H1 (cell line): ENCODE results near the gene LCOR. TPM values are rescaled to one million over a fixed set of nuclear protein-coding genes. Genes with fewer than 3 reads are reported as not detected.

Experiments
- CTCF ChIA-PET: fragments of 300-600 bp; sonication (Branson Sonifier 250); formaldehyde crosslinking; loops from one replicate; lab custom pipeline; 2021; ENCODE audit not compliant: partially characterized antibody; lab: Charles Lee
- POLR2A ChIA-PET: fragments of 300-600 bp; sonication (Branson Sonifier 250); formaldehyde crosslinking; loops from one replicate; lab custom pipeline; 2021; ENCODE audit warnings: inconsistent platforms; ENCODE audit not compliant: partially characterized antibody; lab: Charles Lee
- DNase-seq, 2 experiments: peaks; one replicate each; pipeline versions ENCODE4 v3.0.0 to v3.0.0-alpha.2; 2010 to 2022; ENCODE audit warnings: low spot score in 2 of 2, low read depth in 1 of 2, mixed read lengths in 1 of 2
- FAIRE-seq: peaks from 2 replicates; lab custom pipeline; 2011; peaks lifted over from hg19 to GRCh38; lab: Jason Lieb, UNC
- H2AFZ ChIP-seq: 2 replicates; pipeline ENCODE4 v1.8.1; 2012; ENCODE audit warnings: low read length, inconsistent platforms
- H2AK5ac ChIP-seq: 2 replicates; pipeline ENCODE4 v1.6.1; 2013; ENCODE audit warnings: low read depth, low read length
- H2BK120ac ChIP-seq: replicated peaks from 2 replicates; pipeline ENCODE3; 2013; ENCODE audit warnings: low read depth, low read length, inconsistent platforms
- H2BK12ac ChIP-seq: 2 replicates; pipeline ENCODE4 v1.6.1; 2013; ENCODE audit warnings: low read depth, low read length
- H2BK15ac ChIP-seq: 2 replicates; pipeline ENCODE4 v1.6.1; 2013; ENCODE audit warnings: low read length
- H2BK20ac ChIP-seq: 2 replicates; pipeline ENCODE4 v1.6.1; 2013; ENCODE audit warnings: low read length
- H2BK5ac ChIP-seq: 2 replicates; pipeline ENCODE4 v1.6.1; 2013; ENCODE audit warnings: low read depth, low read length
- H3K14ac ChIP-seq: 2 replicates; pipeline ENCODE4 v1.6.1; 2013; ENCODE audit warnings: inconsistent platforms; ENCODE audit not compliant: insufficient read length
- H3K18ac ChIP-seq: 2 replicates; pipeline ENCODE4 v1.6.1; 2013; ENCODE audit warnings: low read length; ENCODE audit errors: extremely low read depth
- H3K23ac ChIP-seq: 2 replicates; pipeline ENCODE4 v1.6.1; 2013; ENCODE audit warnings: inconsistent platforms; ENCODE audit not compliant: insufficient read length
- H3K23me2 ChIP-seq: 2 replicates; pipeline ENCODE4 v1.6.1; 2013; ENCODE audit warnings: low read depth, low read length
- H3K27ac ChIP-seq: 2 replicates; pipeline ENCODE4 v1.6.1; 2011; ENCODE audit warnings: low read depth, low read length, inconsistent platforms
- H3K27me3 ChIP-seq, 4 experiments: replicated peaks in 1 of 4; 1 replicate in 1 of 4; 2 replicates in 3 of 4; pipeline versions ENCODE4 v1.6.1 to v1.8.1; 2011 to 2013; ENCODE audit warnings: low read length in 3 of 4, mild to moderate bottlenecking in 3 of 4, inconsistent platforms in 2 of 4, mixed read lengths in 2 of 4, moderate library complexity in 1 of 4; ENCODE audit not compliant: control insufficient read depth in 3 of 4, insufficient read depth in 3 of 4; ENCODE audit errors: extremely low read depth in 1 of 4
- H3K36me3 ChIP-seq, 4 experiments: 2 replicates each; pipeline versions ENCODE4 v1.6.1 to v1.8.1; 2011 to 2013; ENCODE audit warnings: mild to moderate bottlenecking in 4 of 4, low read length in 3 of 4, moderate library complexity in 2 of 4, control low read depth in 1 of 4, inconsistent platforms in 1 of 4; ENCODE audit not compliant: insufficient read depth in 4 of 4, control insufficient read depth in 2 of 4
- H3K4ac ChIP-seq: replicated peaks from 2 replicates; pipeline ENCODE3; 2013; ENCODE audit warnings: low read length, low read depth, mixed read lengths, inconsistent platforms; ENCODE audit not compliant: insufficient read length
- H3K4me1 ChIP-seq, 4 experiments: replicated peaks in 1 of 4; 1 replicate in 1 of 4; 2 replicates in 3 of 4; pipeline versions ENCODE4 v1.6.1 to v1.8.1; 2011 to 2013; ENCODE audit warnings: low read length in 3 of 4, inconsistent platforms in 2 of 4, mixed read lengths in 1 of 4; ENCODE audit not compliant: insufficient read depth in 4 of 4, control insufficient read depth in 3 of 4
- H3K4me2 ChIP-seq, 2 experiments: 2 replicates each; pipeline versions ENCODE4 v1.6.1 to v1.8.1; 2011 to 2013; ENCODE audit warnings: low read depth in 2 of 2, low read length in 2 of 2, control low read depth in 1 of 2, inconsistent platforms in 1 of 2, mild to moderate bottlenecking in 1 of 2; ENCODE audit not compliant: insufficient read depth in 1 of 2
- H3K4me3 ChIP-seq, 4 experiments: fragments of 200-600, 300-600 bp in 1 of 4; sonication (generic), shearing (Covaris generic), sonication (Bioruptor Twin) in 1 of 4; 2 replicates each; pipeline versions ENCODE4 v1.5.1 to v1.8.1; 2011 to 2016; ENCODE audit warnings: low read length in 4 of 4, low read depth in 3 of 4, control low read depth in 2 of 4, inconsistent platforms in 2 of 4, mild to moderate bottlenecking in 2 of 4, mixed read lengths in 1 of 4, moderate library complexity in 1 of 4; ENCODE audit not compliant: insufficient read depth in 2 of 4; ENCODE audit errors: extremely low read depth in 1 of 4
- H3K56ac ChIP-seq: replicated peaks from 2 replicates; pipeline ENCODE3; 2013; ENCODE audit warnings: low read depth, mild to moderate bottlenecking, mixed read lengths, low read length, inconsistent platforms; ENCODE audit not compliant: insufficient read length
- H3K79me1 ChIP-seq: 2 replicates; pipeline ENCODE4 v1.6.1; 2013; ENCODE audit warnings: low read depth, low read length, control low read depth
- H3K79me2 ChIP-seq, 2 experiments: 2 replicates each; pipeline versions ENCODE4 v1.6.1 to v1.8.1; 2012 to 2013; ENCODE audit warnings: low read length in 2 of 2, mild to moderate bottlenecking in 2 of 2, inconsistent platforms in 1 of 2; ENCODE audit not compliant: insufficient read depth in 2 of 2, control insufficient read depth in 1 of 2
- H3K9ac ChIP-seq, 4 experiments: replicated peaks in 1 of 4; 1 replicate in 1 of 4; 2 replicates in 3 of 4; pipeline versions ENCODE4 v1.6.1 to v1.8.1; 2011 to 2013; ENCODE audit warnings: low read depth in 3 of 4, low read length in 3 of 4, control low read depth in 2 of 4, mild to moderate bottlenecking in 2 of 4, moderate library complexity in 2 of 4, inconsistent platforms in 1 of 4; ENCODE audit errors: extremely low read depth in 1 of 4
- H3K9me3 ChIP-seq, 2 experiments: 2 replicates each; pipeline versions ENCODE4 v1.6.1 to v1.8.1; 2012 to 2013; ENCODE audit warnings: mild to moderate bottlenecking in 2 of 2, moderate library complexity in 2 of 2, control low read depth in 1 of 2, inconsistent platforms in 1 of 2, low read depth in 1 of 2, low read length in 1 of 2, mixed read lengths in 1 of 2; ENCODE audit not compliant: insufficient read depth in 2 of 2
- H4K20me1 ChIP-seq, 2 experiments: replicated peaks in 1 of 2; 2 replicates each; pipeline versions ENCODE3 to v1.8.1; 2011 to 2013; ENCODE audit warnings: inconsistent platforms in 2 of 2, low read length in 2 of 2, mild to moderate bottlenecking in 1 of 2; ENCODE audit not compliant: insufficient read depth in 2 of 2, control insufficient read depth in 1 of 2
- H4K5ac ChIP-seq: 2 replicates; pipeline ENCODE4 v1.6.1; 2013; ENCODE audit warnings: low read length, low read depth, mixed read lengths, inconsistent platforms; ENCODE audit not compliant: insufficient read length
- H4K8ac ChIP-seq: 2 replicates; pipeline ENCODE4 v1.8.0; 2013; ENCODE audit warnings: mild to moderate bottlenecking, moderate library complexity, low read length, inconsistent platforms; ENCODE audit not compliant: insufficient read depth; ENCODE audit errors: extremely low read depth
- H4K91ac ChIP-seq: replicated peaks from 2 replicates; pipeline ENCODE3; 2013; ENCODE audit warnings: low read length, mixed read lengths, inconsistent platforms; ENCODE audit not compliant: insufficient read length
- ASH2L ChIP-seq: fragments of 200-600, 300-600 bp; sonication (generic); IDR thresholded peaks from one replicate; pipeline ENCODE4 v1.7.1; 2017; ENCODE audit warnings: low read length
- CBX5 ChIP-seq: fragments of 300-800, 300-1000 bp; sonication (generic); IDR thresholded peaks from 2 replicates; pipeline ENCODE4 v1.7.1; 2016; ENCODE audit warnings: antibody characterized with exemption, low read length, low read depth
- CBX8 ChIP-seq: fragments of 300-800, 300-1000 bp; sonication (generic); IDR thresholded peaks from 2 replicates; pipeline ENCODE4 v1.7.1; 2016; ENCODE audit warnings: low read depth, low read length, borderline replicate concordance
- CTBP2 ChIP-seq: IDR thresholded peaks from 2 replicates; pipeline ENCODE4 v1.7.0; 2011; ENCODE audit warnings: borderline replicate concordance, mild to moderate bottlenecking, moderate library complexity, mixed read lengths, low read length; ENCODE audit not compliant: insufficient read depth, insufficient read length
- EZH2 ChIP-seq: fragments of 200-600 bp; sonication (generic); IDR thresholded peaks from 2 replicates; pipeline ENCODE4 v1.7.1; 2012; ENCODE audit warnings: low read depth, mild to moderate bottlenecking, moderate library complexity, low read length, inconsistent platforms; ENCODE audit not compliant: severe bottlenecking
- PHF8 ChIP-seq: fragments of 200-600 bp; sonication (generic); conservative IDR thresholded peaks from 2 replicates; pipeline ENCODE4 v1.7.1; 2012; ENCODE audit warnings: low read depth, mild to moderate bottlenecking, inconsistent platforms, low read length, moderate library complexity
- SP1 ChIP-seq: IDR thresholded peaks from 2 replicates; pipeline ENCODE4 v1.6.1; 2011; ENCODE audit warnings: low read depth, low read length
- TAF7 ChIP-seq: optimal IDR thresholded peaks from 2 replicates; pipeline ENCODE3; 2011; ENCODE audit warnings: low read depth, mild to moderate bottlenecking, inconsistent platforms, low read length, moderate library complexity, borderline replicate concordance
- WGBS, 2 experiments: shearing (Covaris generic) in 1 of 2; methylation state at CpG; one replicate each; pipeline versions ENCODE4 v1.1.6 to v1.1.7; 2013 to 2015; ENCODE audit warnings: low lambda C conversion rate in 2 of 2, mixed read lengths in 2 of 2, inconsistent platforms in 1 of 2, low coverage in 1 of 2, missing lambda C conversion rate in 1 of 2; ENCODE audit not compliant: insufficient replicate concordance in 2 of 2, insufficient coverage in 1 of 2, insufficient read length in 1 of 2; ENCODE audit errors: extremely low coverage in 1 of 2, missing lambda C conversion rate in 1 of 2; 5-methylcytosine and 5-hydroxymethylcytosine counted together
- polyA plus RNA-seq, 7 experiments: library from polyadenylated mRNA; depleted of rRNA in 3 of 7; stranded (reverse) in 5 of 7; unstranded in 2 of 7; fragments of >200 nt in 5 of 7; fragments of 200-250 nt in 2 of 7; gene quantifications; 1 replicate in 5 of 7; 2 replicates in 1 of 7; 4 replicates in 1 of 7; pipeline versions ENCODE4 v1.2.1 to v1.2.3, GENCODE V29; 2011 to 2013; ENCODE audit warnings: missing spikeins in 2 of 7, mixed read lengths in 2 of 7
- total RNA-seq: library from RNA; stranded (reverse); fragmentation: NEBNext Ultra II Directional; extraction: Animal tissue kit (Norgen Biotek cat#: 25700); gene quantifications from 2 replicates; pipeline ENCODE4 v1.2.1, GENCODE V29; 2021
- TF ChIP-seq, protein P1 (sequence below): IDR thresholded peaks from 2 replicates; pipeline ENCODE4 v1.6.1; 2011; ENCODE audit warnings: low read depth, mild to moderate bottlenecking, low read length; ENCODE audit not compliant: insufficient read depth

LCOR gene
- total and polyA plus RNA-seq, 2 of the 8 experiments (the other 6 are each of a cell fraction or from before 2014, with no cell fraction given), result 4.7 to 25.5 TPM

DNA sequence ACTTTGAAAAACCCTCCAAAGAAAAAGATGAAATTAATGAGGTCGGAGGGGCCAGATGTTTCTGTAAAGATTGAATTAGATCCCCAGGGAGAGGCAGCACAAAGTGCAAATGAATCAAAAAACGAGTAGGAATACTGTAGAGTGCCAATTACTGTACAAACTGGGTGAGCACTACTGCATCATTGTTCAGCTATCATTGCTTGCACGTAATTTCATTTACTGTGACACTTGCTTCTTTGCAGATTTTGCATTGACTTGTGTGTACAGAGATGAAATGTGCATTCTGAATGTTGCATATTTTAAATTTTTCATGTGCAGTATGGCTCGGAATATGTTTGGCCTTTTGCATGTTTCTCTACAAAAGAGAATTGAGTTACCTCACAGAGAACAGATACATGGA lies 123.7 kb downstream of the LCOR start:
- ChIA-PET CTCF (no interaction called here), POLR2A (no interaction called here)
- Histone ChIP-seq H3K23me2 (no peaks in the 10 kb centered on the region), H2BK5ac (no peak overlapping the region), H3K18ac (no peak overlapping the region), H3K4ac (no peak overlapping the region), H4K8ac (no peak overlapping the region; the same call in 1 of the 2 replicates), H3K79me1 (no peaks in the 10 kb centered on the region), H4K91ac (no peak overlapping the region), H4K20me1 (peaks cover 0 to 2% of the 10 kb centered on the region in 2 experiments), H2BK12ac (no peak overlapping the region), H3K9me3 (no peaks in the 10 kb centered on the region), H2AFZ (no peak overlapping the region), H3K79me2 (no peaks in the 10 kb centered on the region), H3K4me3 (no peak overlapping the region), H2AK5ac (no peak overlapping the region), H3K27me3 (no peaks in the 10 kb centered on the region), H3K27ac (no peak overlapping the region), H3K4me2 (no peak overlapping the region), H2BK120ac (no peak overlapping the region), H2BK15ac (no peak overlapping the region), H3K23ac (no peak overlapping the region), H3K9ac (no peak overlapping the region), H3K56ac (no peak overlapping the region), H3K14ac (no peak overlapping the region), H2BK20ac (no peak overlapping the region), H4K5ac (no peak overlapping the region), H3K36me3 (peaks cover 2 to 25% (median 14%) of the 10 kb centered on the region in 4 experiments; a peak in 7 of 8 replicates), H3K4me1 (no peaks in the 10 kb centered on the region)
- WGBS, 2 experiments, result 95% methylated on average over 4 of the region's 4 CpGs; no CpG with 5 or more reads in 1 of the 2 experiments
- TF ChIP-seq TAF7 (no peak), ASH2L (no peak), EZH2 (no peak), CBX8 (no peak), SP1 (no peak), CBX5 (no peak), CTBP2 (no peak), PHF8 (no peak)
- TF ChIP-seq, protein P1, sequence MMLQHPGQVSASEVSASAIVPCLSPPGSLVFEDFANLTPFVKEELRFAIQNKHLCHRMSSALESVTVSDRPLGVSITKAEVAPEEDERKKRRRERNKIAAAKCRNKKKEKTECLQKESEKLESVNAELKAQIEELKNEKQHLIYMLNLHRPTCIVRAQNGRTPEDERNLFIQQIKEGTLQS, result no peak
- DNase-seq (no peak), FAIRE-seq (no peak)
